Endothelial cell of umbilical vein (primary cell): Measurements from ENCODE around the gene FAM177B.

Experiments used
- CTCF ChIP-seq, 2 donors: IDR thresholded peaks; 1 replicate in 1 of 2; 2 replicates in 1 of 2; pipeline ENCODE4 v1.5.1; 2011; ENCODE audit warnings: low read length in 2 of 2, mild to moderate bottlenecking in 2 of 2, moderate library complexity in 2 of 2, control low read depth in 1 of 2, inconsistent platforms in 1 of 2, low read depth in 1 of 2; ENCODE audit not compliant: insufficient read depth in 1 of 2; ENCODE audit errors: extremely low read depth in 1 of 2
- EZH2 ChIP-seq: IDR thresholded peaks from 2 replicates; pipeline ENCODE4 v1.6.1; 2012; ENCODE audit warnings: borderline replicate concordance, low read depth, mild to moderate bottlenecking, moderate library complexity, low read length, inconsistent platforms; ENCODE audit not compliant: severe bottlenecking
- POLR2A ChIP-seq: IDR thresholded peaks from 2 replicates; pipeline ENCODE4 v1.6.1; 2012; ENCODE audit warnings: low read depth, mild to moderate bottlenecking, control low read depth, low read length
- POLR2AphosphoS5 ChIP-seq: IDR thresholded peaks from 2 replicates; pipeline ENCODE4 v1.6.1; 2012; ENCODE audit warnings: low read depth, mild to moderate bottlenecking, control low read depth, low read length, moderate library complexity; ENCODE audit not compliant: insufficient read depth
- TF ChIP-seq, protein P1 (sequence below): IDR thresholded peaks from 2 replicates; pipeline ENCODE4 v1.6.1; 2011; ENCODE audit not compliant: insufficient read depth, insufficient read length

GRCh38 chr1:222792744-222793143 lies 55.7 kb downstream of the FAM177B start:
- TF ChIP-seq CTCF (IDR thresholded peaks at IDR 0.05; ENCODE audit: extremely low read depth in 1 of 2, insufficient read depth in 1 of 2, low read depth in 1 of 2, low read length in 2 of 2) (peak; percentile 20 to 29), EZH2 (no peak), POLR2A (no peak), POLR2AphosphoS5 (no peak)
- TF ChIP-seq, protein P1, sequence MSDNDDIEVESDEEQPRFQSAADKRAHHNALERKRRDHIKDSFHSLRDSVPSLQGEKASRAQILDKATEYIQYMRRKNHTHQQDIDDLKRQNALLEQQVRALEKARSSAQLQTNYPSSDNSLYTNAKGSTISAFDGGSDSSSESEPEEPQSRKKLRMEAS: no peak
